Muscle of leg (tissue), 11 donors: Measurements from ENCODE around the gene SLC66A2. TPM values are rescaled to one million over a fixed set of nuclear protein-coding genes. Genes with fewer than 3 reads are reported as not detected.

Experiments used
- DNase-seq: peaks from one replicate; pipeline ENCODE4 v3.0.0; 2013
- H3K27ac ChIP-seq: one replicate; pipeline ENCODE4 v1.5.1; 2013; ENCODE audit warnings: mild to moderate bottlenecking, low read length, control low read depth
- H3K27me3 ChIP-seq: one replicate; pipeline ENCODE4 v1.6.1; 2013; ENCODE audit warnings: low read length; ENCODE audit not compliant: control insufficient read depth, insufficient read depth
- H3K36me3 ChIP-seq: one replicate; pipeline ENCODE4 v1.6.1; 2013; ENCODE audit warnings: low read length; ENCODE audit not compliant: control insufficient read depth, insufficient read depth
- H3K4me1 ChIP-seq: one replicate; pipeline ENCODE4 v1.6.1; 2013; ENCODE audit warnings: low read length; ENCODE audit not compliant: control insufficient read depth, insufficient read depth
- H3K4me3 ChIP-seq: one replicate; pipeline ENCODE4 v1.5.1; 2013; ENCODE audit warnings: low read length, control low read depth
- H3K9me3 ChIP-seq: replicated peaks from 2 replicates; pipeline ENCODE4 v1.6.1; 2013; ENCODE audit warnings: low read depth, low read length; ENCODE audit not compliant: control insufficient read depth
- WGBS: methylation state at CpG from one replicate; pipeline ENCODE4 v1.1.5; 2013; ENCODE audit warnings: missing lambda C conversion rate; ENCODE audit not compliant: insufficient coverage; 5-methylcytosine and 5-hydroxymethylcytosine counted together
- polyA plus RNA-seq, 8 donors: library from polyadenylated mRNA; unstranded; fragments of 120-200 nt; gene quantifications; one replicate each; pipeline versions ENCODE4 v1.2.1 to v1.2.3, GENCODE V29; 2013; ENCODE audit warnings: inconsistent platforms in 1 of 8, low replicate concordance in 1 of 8; ENCODE audit not compliant: insufficient read length in 8 of 8, insufficient read depth in 1 of 8
- total RNA-seq: library from RNA; stranded (reverse); fragments of 120-200 nt; gene quantifications from one replicate; pipeline ENCODE4 v1.2.4, GENCODE V29; 2013

SLC66A2 gene
- total and polyA plus RNA-seq, 9 donors: 23.1 to 33.7 (median 25.8) TPM

- Histone ChIP-seq H3K4me3 (no peak overlapping the region), H3K36me3 (peaks cover 52% of the 10 kb centered on the region), H3K4me1 (peaks cover 26% of the 10 kb centered on the region), H3K9me3 (peaks cover 13% of the 10 kb centered on the region), H3K27ac (no peak overlapping the region), H3K27me3 (no peaks in the 10 kb centered on the region)
- DNase-seq: no peak
- WGBS: 84% methylated on average over 22 of the region's 28 CpGs
These were observed 38.2 kb downstream of the SLC66A2 start for GRCh38 chr18:79912994-79913831.

GRCh38 chr18:79912409-79912991, 39.0 kb downstream of the SLC66A2 start:
- peak; percentile 37 for DNase-seq
- 84% methylated on average over 15 of the region's 20 CpGs for WGBS
- peaks cover 45% of the 10 kb centered on the region for H3K36me3 ChIP-seq

GRCh38 chr18:79911344-79912270, 39.8 kb downstream of the SLC66A2 start:
- H3K36me3 ChIP-seq: peaks cover 37% of the 10 kb centered on the region

More at GRCh38 chr18:79912409-79912991, 39.0 kb downstream of the SLC66A2 start:
- Histone ChIP-seq H3K9me3 (peaks cover 13% of the 10 kb centered on the region), H3K27ac (no peak overlapping the region), H3K4me3 (no peak overlapping the region), H3K4me1 (peaks cover 26% of the 10 kb centered on the region), H3K27me3 (no peaks in the 10 kb centered on the region)

GRCh38 chr18:79910563-79911343, 40.7 kb downstream of the SLC66A2 start:
- peaks cover 26% of the 10 kb centered on the region for H3K4me1 ChIP-seq
- peaks cover 30% of the 10 kb centered on the region for H3K36me3 ChIP-seq
- WGBS: 81% methylated on average over 10 of the region's 16 CpGs
- no peaks in the 10 kb centered on the region for H3K27me3 ChIP-seq
- no peak overlapping the region for H3K4me3 ChIP-seq
- peaks cover 2% of the 10 kb centered on the region for H3K9me3 ChIP-seq
- DNase-seq: no peak
- H3K27ac ChIP-seq: peak overlapping the region; percentile 42

More at GRCh38 chr18:79911344-79912270, 39.8 kb downstream of the SLC66A2 start:
- WGBS: 48% methylated on average over 23 of the region's 29 CpGs
- Histone ChIP-seq H3K4me1 (peaks cover 26% of the 10 kb centered on the region), H3K27me3 (no peaks in the 10 kb centered on the region), H3K9me3 (peaks cover 5% of the 10 kb centered on the region), H3K4me3 (no peak overlapping the region), H3K27ac (peak overlapping the region; percentile 42)
- DNase-seq: peak; percentile 80

GRCh38 chr18:79906706-79907105, 44.7 kb downstream of the SLC66A2 start:
- no peak for DNase-seq
- Histone ChIP-seq H3K27ac (no peak overlapping the region), H3K9me3 (peaks cover 2% of the 10 kb centered on the region), H3K4me3 (no peak overlapping the region), H3K4me1 (peaks cover 22% of the 10 kb centered on the region), H3K36me3 (peaks cover 27% of the 10 kb centered on the region), H3K27me3 (no peaks in the 10 kb centered on the region)
- WGBS: no CpG with 5 or more reads among the region's 2 CpGs

- H3K36me3 ChIP-seq: peaks cover 26% of the 10 kb centered on the region
- peaks cover 15% of the 10 kb centered on the region for H3K4me1 ChIP-seq
- H3K27me3 ChIP-seq: no peaks in the 10 kb centered on the region
- no peak overlapping the region for H3K4me3 ChIP-seq
- no peak for DNase-seq
- peaks cover 2% of the 10 kb centered on the region for H3K9me3 ChIP-seq
- no peak overlapping the region for H3K27ac ChIP-seq
- no CpG with 5 or more reads among the region's 1 CpG for WGBS
These were observed 45.5 kb downstream of the SLC66A2 start for GRCh38 chr18:79905993-79906392.

- 92% methylated on average over 21 of the region's 21 CpGs for WGBS
- Histone ChIP-seq H3K27ac (no peak overlapping the region), H3K4me1 (peaks cover 10% of the 10 kb centered on the region), H3K4me3 (no peak overlapping the region), H3K36me3 (peaks cover 22% of the 10 kb centered on the region), H3K27me3 (no peaks in the 10 kb centered on the region), H3K9me3 (peaks cover 2% of the 10 kb centered on the region)
- DNase-seq: no peak
These were observed 46.0 kb downstream of the SLC66A2 start for GRCh38 chr18:79905389-79905911.

- H3K27ac ChIP-seq: no peak overlapping the region
- peak; percentile 59 for DNase-seq
- H3K36me3 ChIP-seq: peaks cover 22% of the 10 kb centered on the region
- 88% methylated on average over 24 of the region's 27 CpGs for WGBS
- H3K4me1 ChIP-seq: peaks cover 10% of the 10 kb centered on the region
- no peak overlapping the region for H3K4me3 ChIP-seq
- peaks cover 4% of the 10 kb centered on the region for H3K9me3 ChIP-seq
- no peaks in the 10 kb centered on the region for H3K27me3 ChIP-seq
These were observed 46.9 kb downstream of the SLC66A2 start for GRCh38 chr18:79904357-79905147.
